HepG2 (cell line): Measurements from ENCODE around the gene SEMA4A. TPM values are rescaled to one million over a fixed set of nuclear protein-coding genes. Genes with fewer than 3 reads are reported as not detected.

Experiments used
- ATAC-seq: fragments of 200-7000 bp; cut with Tn5 transposase; 3 replicates; pipeline ENCODE4 v1.9.1; 2020; ENCODE audit warnings: mild to moderate bottlenecking, moderate library complexity
- BruUV-seq: library from RNA; stranded (reverse); fragments of 400-500 nt; replicated peaks from 2 replicates; lab custom pipeline; 2021; lab: Mats Ljungman, UMichigan
- CTCF ChIA-PET: fragments of 300-600 bp; formaldehyde crosslinking; extraction: SDS; loops from one replicate; lab custom pipeline; 2021; ENCODE audit warnings: low total read pairs, inconsistent platforms, low intra/inter-chr PET ratio; lab: Yijun Ruan, JAX
- POLR2A ChIA-PET: fragments of 350-600 bp; sonication (Branson Sonifier 250); formaldehyde crosslinking; loops from one replicate; lab custom pipeline; 2020; ENCODE audit warnings: antibody characterized with exemption, inconsistent platforms; lab: Yijun Ruan, JAX
- DNase-seq: peaks from one replicate; pipeline ENCODE4 v3.0.0-alpha.2; 2015; ENCODE audit warnings: low spot score
- FAIRE-seq: peaks from 3 replicates; lab custom pipeline; 2011; peaks lifted over from hg19 to GRCh38; lab: Jason Lieb, UNC
- H2AFZ ChIP-seq: one replicate; pipeline ENCODE4 v1.6.1; 2011; ENCODE audit warnings: low read length, inconsistent platforms
- H3K27ac ChIP-seq: fragments of 300-600 bp; 3 replicates; pipeline ENCODE4 v1.8.0; 2011; ENCODE audit warnings: mixed run types, mild to moderate bottlenecking, mixed read lengths, low read length, inconsistent platforms; ENCODE audit not compliant: insufficient read depth; ENCODE audit errors: extremely low read length
- H3K27me3 ChIP-seq, 2 experiments: fragments of 200-600 bp in 1 of 2; 2 replicates in 1 of 2; 3 replicates in 1 of 2; pipeline versions ENCODE4 v1.6.0 to v1.8.0; 2011; ENCODE audit warnings: low read length in 2 of 2, mild to moderate bottlenecking in 2 of 2, moderate library complexity in 2 of 2, inconsistent platforms in 1 of 2; ENCODE audit not compliant: insufficient read depth in 2 of 2, control insufficient read depth in 1 of 2
- H3K36me3 ChIP-seq, 2 experiments: fragments of 200-600 bp in 1 of 2; replicated peaks in 1 of 2; 2 replicates in 1 of 2; 3 replicates in 1 of 2; pipeline versions ENCODE4 v1.5.1 to v1.8.0; 2011; ENCODE audit warnings: low read length in 2 of 2, inconsistent platforms in 1 of 2; ENCODE audit not compliant: insufficient read depth in 2 of 2, control insufficient read depth in 1 of 2
- H3K4me1 ChIP-seq: 2 replicates; pipeline ENCODE4 v1.5.1; 2012; ENCODE audit warnings: low read length, inconsistent platforms; ENCODE audit not compliant: insufficient read depth
- H3K4me2 ChIP-seq: 2 replicates; pipeline ENCODE4 v1.6.0; 2011; ENCODE audit warnings: low read depth, low read length, inconsistent platforms
- H3K4me3 ChIP-seq, 3 experiments: fragments of 200-600 bp in 1 of 3; sonication (generic), shearing (Covaris generic) in 1 of 3; replicated peaks in 1 of 3; 2 replicates each; pipeline ENCODE4 v1.5.1; 2011 to 2016; ENCODE audit warnings: low read length in 3 of 3, inconsistent platforms in 2 of 3, low read depth in 2 of 3, mild to moderate bottlenecking in 2 of 3, control low read depth in 1 of 3, mixed read lengths in 1 of 3; ENCODE audit not compliant: insufficient read depth in 1 of 3
- H3K79me2 ChIP-seq: one replicate; pipeline ENCODE4 v1.6.1; 2011; ENCODE audit warnings: low read length, inconsistent platforms; ENCODE audit not compliant: insufficient read depth
- H3K9ac ChIP-seq: 2 replicates; pipeline ENCODE4 v1.6.0; 2011; ENCODE audit warnings: mild to moderate bottlenecking, low read depth, low read length, inconsistent platforms; ENCODE audit not compliant: insufficient read depth
- H3K9me3 ChIP-seq: 2 replicates; pipeline ENCODE4 v1.5.1; 2012; ENCODE audit warnings: mild to moderate bottlenecking, low read length
- H4K20me1 ChIP-seq: 2 replicates; pipeline ENCODE4 v1.6.0; 2011; ENCODE audit warnings: inconsistent platforms, mild to moderate bottlenecking, low read length, moderate library complexity; ENCODE audit not compliant: insufficient read depth
- FOXC1 ChIP-seq: sonication (generic); formaldehyde crosslinking; IDR thresholded peaks from 2 replicates; pipeline ENCODE4 v1.8.0; 2022; ENCODE audit warnings: mild to moderate bottlenecking, missing genetic modification reagents, borderline replicate concordance
- FOXK2 ChIP-seq: fragments of 450-650 bp; IDR thresholded peaks from 2 replicates; pipeline ENCODE4 v1.6.1; 2016
- HNRNPL ChIP-seq: fragments of 200-400 bp; formaldehyde crosslinking; IDR thresholded peaks from 2 replicates; pipeline ENCODE4 v1.6.1; 2017; ENCODE audit warnings: mild to moderate bottlenecking, low read depth, low read length
- ZNF605 ChIP-seq: sonication (generic); formaldehyde crosslinking; IDR thresholded peaks from 2 replicates; pipeline ENCODE4 v1.8.0; 2022; ENCODE audit warnings: mild to moderate bottlenecking, missing genetic modification reagents
- ZNF781 ChIP-seq: sonication (generic); formaldehyde crosslinking; IDR thresholded peaks from 2 replicates; pipeline ENCODE4 v1.5.1; 2020; ENCODE audit warnings: borderline replicate concordance, mild to moderate bottlenecking, missing genetic modification reagents; ENCODE audit errors: not compliant biosample characterization
- WGBS: methylation state at CpG from one replicate; pipeline ENCODE4 v1.1.6; 2017; ENCODE audit warnings: low lambda C conversion rate; 5-methylcytosine and 5-hydroxymethylcytosine counted together
- in situ Hi-C: cut with HindIII; loops from 2 replicates; pipeline ENCODE4 v1.10.0; 2017; ENCODE audit warnings: low pct_unique_long_range_greater_than_20kb; ENCODE audit not compliant: extremely low pct_ligation_motif_present
- intact Hi-C: fragments of 100-400 bp; cut with micrococcal nuclease; formaldehyde crosslinking; loops from one replicate; pipeline ENCODE4 v1.10.0; 2022; ENCODE audit not compliant: unreplicated experiment
- polyA plus RNA-seq, 8 experiments: library from polyadenylated mRNA; depleted of rRNA in 3 of 8; stranded (reverse) in 7 of 8; unstranded in 1 of 8; fragments of >200 nt; fragmentation: Illumina TruSeq in 4 of 8; extraction: Trizol in 4 of 8; gene quantifications; 2 replicates each; pipeline versions ENCODE4 v1.2.1 to v1.2.3, GENCODE V29; 2011 to 2016; ENCODE audit warnings: low read depth in 4 of 8, missing spikeins in 1 of 8, mixed read lengths in 1 of 8; ENCODE audit not compliant: insufficient read depth in 1 of 8
- total RNA-seq, 5 experiments: library from RNA; depleted of rRNA; stranded (reverse); fragments of >200 nt; fragmentation: Illumina TruSeq; extraction: Trizol; gene quantifications; 2 replicates each; pipeline ENCODE4 v1.2.3, GENCODE V29; 2016; ENCODE audit warnings: low read depth in 1 of 5
- TF ChIP-seq, protein P1 (sequence below): sonication (generic); formaldehyde crosslinking; IDR thresholded peaks from 2 replicates; pipeline ENCODE4 v1.5.1; 2020; ENCODE audit warnings: mild to moderate bottlenecking, missing genetic modification reagents, moderate library complexity
- TF ChIP-seq, protein P2 (sequence below): sonication (generic); formaldehyde crosslinking; IDR thresholded peaks from 2 replicates; pipeline ENCODE4 v1.8.1; 2023; ENCODE audit warnings: missing genetic modification reagents, inconsistent platforms, borderline replicate concordance
- TF ChIP-seq, protein P3 (sequence below): IDR thresholded peaks from 2 replicates; pipeline ENCODE4 v1.6.1; 2016

Gene SEMA4A
- total and polyA plus RNA-seq, 2 of the 13 experiments (the other 11 are each of a cell fraction or from before 2014, with no cell fraction given), result 0.09 to 0.20 TPM

DNA sequence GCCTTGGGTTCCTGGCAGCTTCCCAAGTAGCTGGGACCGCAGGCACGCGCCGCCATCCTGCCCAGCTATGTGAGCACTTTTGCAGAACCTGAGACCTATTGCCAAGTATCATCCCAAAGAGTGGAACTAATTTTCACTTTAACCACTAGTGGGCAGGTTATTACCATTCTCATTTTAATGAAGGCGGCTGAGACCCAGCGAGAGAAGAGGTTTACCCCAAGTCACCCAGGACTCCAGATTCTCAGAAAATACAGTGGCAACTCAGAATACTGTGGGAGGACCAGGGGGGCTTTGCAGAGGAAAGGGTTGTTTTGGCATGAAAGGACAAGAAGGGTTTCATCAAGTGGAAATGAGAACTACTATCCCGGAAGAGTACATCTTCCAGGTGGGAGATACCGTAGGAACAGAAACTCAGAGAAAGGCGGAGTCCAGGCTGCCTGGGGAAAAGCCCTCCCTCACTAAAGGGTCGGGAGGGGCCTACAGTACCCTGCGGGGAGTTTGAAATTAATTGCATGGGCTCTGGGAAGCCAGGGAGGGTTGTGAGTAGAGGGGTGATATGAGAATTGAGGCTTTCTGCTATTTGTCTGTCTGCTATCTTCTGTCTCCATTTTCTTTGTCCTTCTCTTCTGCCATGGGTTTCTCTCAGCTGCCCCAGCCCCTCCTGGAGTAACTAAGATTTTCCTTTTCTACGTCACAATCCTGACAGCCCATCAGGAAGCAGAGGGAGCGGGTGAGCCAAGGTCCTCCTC, 7.2 kb upstream of the SEMA4A start (continued):
- no peak for TF ChIP-seq FOXK2
- TF ChIP-seq ZNF781 (CRISPR knock-in tag), result no peak

DNA sequence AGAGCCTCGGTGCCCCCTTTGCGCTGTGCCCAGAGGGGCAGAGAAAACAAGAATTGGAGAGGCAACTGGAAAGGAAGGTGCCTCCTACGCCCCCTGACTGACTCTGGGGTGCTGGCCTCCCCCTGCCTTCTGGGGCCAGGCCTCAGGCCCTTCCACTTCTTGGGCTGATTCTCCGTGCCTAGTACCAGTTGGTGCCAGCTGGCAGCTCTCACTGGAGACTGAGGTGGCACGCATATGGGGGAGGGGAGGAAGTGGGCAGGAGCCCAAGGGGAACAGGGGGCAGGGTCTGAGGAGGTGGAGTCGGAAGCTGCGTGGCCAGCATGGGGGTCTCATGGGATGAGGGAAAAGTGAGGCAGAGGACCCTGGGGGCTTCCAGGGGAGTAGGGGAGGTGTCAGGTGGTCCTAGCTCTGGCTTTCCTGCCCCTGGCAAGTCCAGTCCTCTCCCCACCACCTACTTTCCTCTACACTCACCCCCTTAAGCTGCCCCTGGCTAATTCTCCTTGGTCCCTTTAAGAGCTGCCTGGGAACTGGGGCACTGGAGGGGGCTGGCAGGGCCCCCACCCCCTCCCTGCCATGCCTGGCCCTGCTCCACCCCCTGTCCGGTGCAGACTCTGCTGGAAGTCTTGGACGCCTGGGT, 6.5 kb upstream of the SEMA4A start:
- WGBS, result 61% methylated on average over 9 of the region's 9 CpGs
- no peaks in the 10 kb centered on the region for H4K20me1 ChIP-seq
- no TSS peak for BruUV-seq
- ATAC-seq (no peak), FAIRE-seq (no peak)
- H3K79me2 ChIP-seq, result no peaks in the 10 kb centered on the region
- 0 out of 2 replicates have a peak overlapping the region, but pooled peaks have one; percentile 41 for H3K9ac ChIP-seq
- peaks cover 59% of the 10 kb centered on the region for H3K4me1 ChIP-seq
- CTCF ChIA-PET, result interaction anchor here (0.7 to 1.9 kb wide), 4 partner anchors 17 to 173 kb away, joined by 3 to 44 read pairs (median 3); no protein-coding TSS in a partner anchor
- in situ Hi-C loops, result no loop called here
- TF ChIP-seq HNRNPL (peak; percentile 88), FOXC1 (no peak), ZNF605 (CRISPR knock-in tag) (peak; percentile 53; the same call in 1 of the 2 replicates)
- TF ChIP-seq, protein P1, sequence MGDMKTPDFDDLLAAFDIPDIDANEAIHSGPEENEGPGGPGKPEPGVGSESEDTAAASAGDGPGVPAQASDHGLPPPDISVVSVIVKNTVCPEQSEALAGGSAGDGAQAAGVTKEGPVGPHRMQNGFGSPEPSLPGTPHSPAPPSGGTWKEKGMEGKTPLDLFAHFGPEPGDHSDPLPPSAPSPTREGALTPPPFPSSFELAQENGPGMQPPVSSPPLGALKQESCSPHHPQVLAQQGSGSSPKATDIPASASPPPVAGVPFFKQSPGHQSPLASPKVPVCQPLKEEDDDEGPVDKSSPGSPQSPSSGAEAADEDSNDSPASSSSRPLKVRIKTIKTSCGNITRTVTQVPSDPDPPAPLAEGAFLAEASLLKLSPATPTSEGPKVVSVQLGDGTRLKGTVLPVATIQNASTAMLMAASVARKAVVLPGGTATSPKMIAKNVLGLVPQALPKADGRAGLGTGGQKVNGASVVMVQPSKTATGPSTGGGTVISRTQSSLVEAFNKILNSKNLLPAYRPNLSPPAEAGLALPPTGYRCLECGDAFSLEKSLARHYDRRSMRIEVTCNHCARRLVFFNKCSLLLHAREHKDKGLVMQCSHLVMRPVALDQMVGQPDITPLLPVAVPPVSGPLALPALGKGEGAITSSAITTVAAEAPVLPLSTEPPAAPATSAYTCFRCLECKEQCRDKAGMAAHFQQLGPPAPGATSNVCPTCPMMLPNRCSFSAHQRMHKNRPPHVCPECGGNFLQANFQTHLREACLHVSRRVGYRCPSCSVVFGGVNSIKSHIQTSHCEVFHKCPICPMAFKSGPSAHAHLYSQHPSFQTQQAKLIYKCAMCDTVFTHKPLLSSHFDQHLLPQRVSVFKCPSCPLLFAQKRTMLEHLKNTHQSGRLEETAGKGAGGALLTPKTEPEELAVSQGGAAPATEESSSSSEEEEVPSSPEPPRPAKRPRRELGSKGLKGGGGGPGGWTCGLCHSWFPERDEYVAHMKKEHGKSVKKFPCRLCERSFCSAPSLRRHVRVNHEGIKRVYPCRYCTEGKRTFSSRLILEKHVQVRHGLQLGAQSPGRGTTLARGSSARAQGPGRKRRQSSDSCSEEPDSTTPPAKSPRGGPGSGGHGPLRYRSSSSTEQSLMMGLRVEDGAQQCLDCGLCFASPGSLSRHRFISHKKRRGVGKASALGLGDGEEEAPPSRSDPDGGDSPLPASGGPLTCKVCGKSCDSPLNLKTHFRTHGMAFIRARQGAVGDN, result peak; percentile 43
- TF ChIP-seq, protein P2, sequence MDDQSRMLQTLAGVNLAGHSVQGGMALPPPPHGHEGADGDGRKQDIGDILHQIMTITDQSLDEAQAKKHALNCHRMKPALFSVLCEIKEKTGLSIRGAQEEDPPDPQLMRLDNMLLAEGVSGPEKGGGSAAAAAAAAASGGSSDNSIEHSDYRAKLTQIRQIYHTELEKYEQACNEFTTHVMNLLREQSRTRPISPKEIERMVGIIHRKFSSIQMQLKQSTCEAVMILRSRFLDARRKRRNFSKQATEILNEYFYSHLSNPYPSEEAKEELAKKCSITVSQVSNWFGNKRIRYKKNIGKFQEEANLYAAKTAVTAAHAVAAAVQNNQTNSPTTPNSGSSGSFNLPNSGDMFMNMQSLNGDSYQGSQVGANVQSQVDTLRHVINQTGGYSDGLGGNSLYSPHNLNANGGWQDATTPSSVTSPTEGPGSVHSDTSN, result no peak
- TF ChIP-seq, protein P3, sequence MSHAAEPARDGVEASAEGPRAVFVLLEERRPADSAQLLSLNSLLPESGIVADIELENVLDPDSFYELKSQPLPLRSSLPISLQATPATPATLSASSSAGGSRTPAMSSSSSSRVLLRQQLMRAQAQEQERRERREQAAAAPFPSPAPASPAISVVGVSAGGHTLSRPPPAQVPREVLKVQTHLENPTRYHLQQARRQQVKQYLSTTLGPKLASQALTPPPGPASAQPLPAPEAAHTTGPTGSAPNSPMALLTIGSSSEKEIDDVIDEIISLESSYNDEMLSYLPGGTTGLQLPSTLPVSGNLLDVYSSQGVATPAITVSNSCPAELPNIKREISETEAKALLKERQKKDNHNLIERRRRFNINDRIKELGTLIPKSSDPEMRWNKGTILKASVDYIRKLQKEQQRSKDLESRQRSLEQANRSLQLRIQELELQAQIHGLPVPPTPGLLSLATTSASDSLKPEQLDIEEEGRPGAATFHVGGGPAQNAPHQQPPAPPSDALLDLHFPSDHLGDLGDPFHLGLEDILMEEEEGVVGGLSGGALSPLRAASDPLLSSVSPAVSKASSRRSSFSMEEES (CRISPR knock-in tag), result no peak
- TF ChIP-seq, all 625 proteins: peak for 3
- Histone ChIP-seq H3K4me2 (peak overlapping the region; percentile 92), H3K27me3 (no peaks in the 10 kb centered on the region), H3K9me3 (no peaks in the 10 kb centered on the region), H3K27ac (no peak overlapping the region), H3K36me3 (no peaks in the 10 kb centered on the region), H2AFZ (peak overlapping the region; percentile 76), H3K4me3 (peak overlapping the region in 2 of 3 experiments; percentile 60 to 63; a peak in 4 of 6 replicates)
- POLR2A ChIA-PET, result interaction anchor here (3.8 to 3.9 kb wide), 2 partner anchors 66 to 78 kb away, joined by 37 to 38 read pairs; partner anchors contain the start of gene PMF1
- DNase-seq, result no peak
- intact Hi-C loops, result loop anchor here (1.0 to 5.0 kb wide), 2 partner anchors 35 to 78 kb away; no protein-coding TSS in a partner anchor
